ENCODE data around the gene TMEM184B.

TMEM184B gene

DNA sequence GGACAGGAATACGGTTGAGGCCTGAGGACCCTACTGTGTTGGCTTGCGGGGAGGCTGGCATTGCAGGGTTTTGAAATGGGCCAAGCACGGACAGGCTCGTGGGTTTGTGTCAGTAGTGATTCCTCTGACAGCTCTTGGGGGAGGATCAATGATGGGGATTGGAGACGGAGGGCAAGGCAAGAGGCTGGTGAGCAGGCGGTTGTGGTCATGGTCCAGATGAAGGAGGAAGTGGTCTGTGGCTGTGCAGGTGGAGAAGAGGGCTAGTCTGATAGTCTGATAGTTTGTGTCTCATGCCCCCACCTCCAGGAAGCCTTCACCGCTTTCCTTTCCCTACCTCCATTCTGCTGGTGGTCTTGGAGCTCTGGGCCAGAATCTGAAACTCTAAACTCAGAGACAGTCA, 68.0 kb downstream of the TMEM184B start:
- Histone ChIP-seq H3K27me3 (replicated peaks; ENCODE audit: control insufficient read depth, insufficient read depth, low read length) (no peaks in the 10 kb centered on the region), H3K4me3 (replicated peaks; ENCODE audit: low read depth, low read length) (no peak overlapping the region), H3K36me3 (ENCODE audit: control insufficient read depth, insufficient read depth, low read length) (no peaks in the 10 kb centered on the region)
- no peak for DNase-seq (ENCODE audit: extremely low read depth, insufficient read length)
- TF ChIP-seq, protein P1, sequence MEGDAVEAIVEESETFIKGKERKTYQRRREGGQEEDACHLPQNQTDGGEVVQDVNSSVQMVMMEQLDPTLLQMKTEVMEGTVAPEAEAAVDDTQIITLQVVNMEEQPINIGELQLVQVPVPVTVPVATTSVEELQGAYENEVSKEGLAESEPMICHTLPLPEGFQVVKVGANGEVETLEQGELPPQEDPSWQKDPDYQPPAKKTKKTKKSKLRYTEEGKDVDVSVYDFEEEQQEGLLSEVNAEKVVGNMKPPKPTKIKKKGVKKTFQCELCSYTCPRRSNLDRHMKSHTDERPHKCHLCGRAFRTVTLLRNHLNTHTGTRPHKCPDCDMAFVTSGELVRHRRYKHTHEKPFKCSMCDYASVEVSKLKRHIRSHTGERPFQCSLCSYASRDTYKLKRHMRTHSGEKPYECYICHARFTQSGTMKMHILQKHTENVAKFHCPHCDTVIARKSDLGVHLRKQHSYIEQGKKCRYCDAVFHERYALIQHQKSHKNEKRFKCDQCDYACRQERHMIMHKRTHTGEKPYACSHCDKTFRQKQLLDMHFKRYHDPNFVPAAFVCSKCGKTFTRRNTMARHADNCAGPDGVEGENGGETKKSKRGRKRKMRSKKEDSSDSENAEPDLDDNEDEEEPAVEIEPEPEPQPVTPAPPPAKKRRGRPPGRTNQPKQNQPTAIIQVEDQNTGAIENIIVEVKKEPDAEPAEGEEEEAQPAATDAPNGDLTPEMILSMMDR (IDR thresholded peaks at IDR 0.05; ENCODE audit: insufficient read depth, low read length, poor library complexity, severe bottlenecking): no peak

DNA sequence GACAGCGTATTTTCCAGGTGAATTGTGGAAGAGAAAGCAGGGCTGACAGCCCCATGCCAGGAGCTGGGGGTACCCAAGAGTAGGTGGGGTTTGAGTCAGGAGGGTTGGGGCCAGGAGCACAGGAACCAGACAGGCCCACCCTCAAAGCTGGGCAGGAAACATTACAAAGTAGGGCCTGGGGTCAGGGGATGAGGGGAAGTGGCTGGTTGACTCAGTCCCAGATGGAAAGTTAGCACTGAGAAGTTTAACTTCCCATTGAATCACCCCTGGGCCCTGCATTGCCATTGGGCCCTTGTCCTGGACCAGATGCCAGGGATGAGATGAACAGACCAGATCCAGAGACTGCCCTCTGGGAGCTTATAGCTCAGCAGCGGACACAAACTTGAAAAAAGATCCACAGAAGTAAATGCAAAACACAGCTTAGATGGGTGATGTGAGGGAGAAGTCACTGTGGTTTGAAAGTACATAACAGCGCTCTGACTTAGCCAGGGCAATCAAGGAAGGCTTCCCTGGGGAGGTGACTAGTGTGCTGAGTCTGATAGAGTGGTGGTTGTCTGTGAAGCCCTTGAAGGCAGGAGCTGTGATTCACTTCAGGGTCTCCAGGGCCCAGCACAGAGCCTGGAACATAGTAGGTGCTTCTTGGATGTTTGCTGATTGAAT, 68.8 kb downstream of the TMEM184B start:
- TF ChIP-seq, protein P1 (IDR thresholded peaks at IDR 0.05; ENCODE audit: insufficient read depth, low read length, poor library complexity, severe bottlenecking): no peak
- H3K36me3 ChIP-seq (ENCODE audit: control insufficient read depth, insufficient read depth, low read length): no peaks in the 10 kb centered on the region
- no peak overlapping the region for H3K4me3 ChIP-seq (replicated peaks; ENCODE audit: low read depth, low read length)
- no peak for DNase-seq (ENCODE audit: extremely low read depth, insufficient read length)
- H3K27me3 ChIP-seq (replicated peaks; ENCODE audit: control insufficient read depth, insufficient read depth, low read length): no peaks in the 10 kb centered on the region

DNA sequence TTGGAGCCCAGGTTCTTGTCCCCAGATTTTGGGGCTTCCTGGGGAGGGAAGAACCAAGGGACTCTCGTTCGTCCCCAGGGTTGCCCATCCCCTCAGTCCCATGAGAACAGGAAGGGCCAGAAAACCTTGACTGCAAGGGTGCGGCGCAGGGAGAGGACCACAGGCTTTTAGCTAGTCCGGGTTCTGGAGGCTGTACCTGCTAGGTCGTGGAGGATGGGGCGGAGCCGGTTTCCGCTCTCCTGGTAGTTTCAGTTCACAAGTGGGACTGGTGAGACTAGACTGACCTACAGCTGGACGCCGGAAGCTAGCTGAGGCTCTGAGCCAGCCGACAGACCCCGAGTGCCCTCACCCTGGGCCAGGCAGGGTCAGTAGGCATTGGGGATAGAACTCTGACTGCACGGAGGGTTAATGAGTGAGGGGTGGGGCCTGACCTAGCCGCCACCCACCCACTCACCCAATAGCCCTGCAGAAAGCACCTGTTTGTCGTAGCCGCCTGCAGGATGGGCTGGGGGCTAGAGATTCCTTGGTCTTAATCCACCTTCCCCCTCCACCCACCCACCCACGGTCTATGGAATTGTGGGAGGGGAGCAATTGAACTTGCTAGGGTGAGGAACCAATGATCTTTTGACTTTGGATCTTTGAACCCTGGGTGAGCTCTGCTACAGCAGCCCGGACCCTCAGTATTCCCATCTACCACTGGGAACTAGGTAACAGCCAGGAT, 69.6 kb downstream of the TMEM184B start:
- Histone ChIP-seq H3K4me3 (replicated peaks; ENCODE audit: low read depth, low read length) (peak overlapping the region; percentile 75), H3K27me3 (replicated peaks; ENCODE audit: control insufficient read depth, insufficient read depth, low read length) (no peaks in the 10 kb centered on the region), H3K36me3 (ENCODE audit: control insufficient read depth, insufficient read depth, low read length) (no peaks in the 10 kb centered on the region)
- DNase-seq (ENCODE audit: extremely low read depth, insufficient read length): peak; percentile 43
- TF ChIP-seq, protein P1 (IDR thresholded peaks at IDR 0.05; ENCODE audit: insufficient read depth, low read length, poor library complexity, severe bottlenecking): no peak

DNA sequence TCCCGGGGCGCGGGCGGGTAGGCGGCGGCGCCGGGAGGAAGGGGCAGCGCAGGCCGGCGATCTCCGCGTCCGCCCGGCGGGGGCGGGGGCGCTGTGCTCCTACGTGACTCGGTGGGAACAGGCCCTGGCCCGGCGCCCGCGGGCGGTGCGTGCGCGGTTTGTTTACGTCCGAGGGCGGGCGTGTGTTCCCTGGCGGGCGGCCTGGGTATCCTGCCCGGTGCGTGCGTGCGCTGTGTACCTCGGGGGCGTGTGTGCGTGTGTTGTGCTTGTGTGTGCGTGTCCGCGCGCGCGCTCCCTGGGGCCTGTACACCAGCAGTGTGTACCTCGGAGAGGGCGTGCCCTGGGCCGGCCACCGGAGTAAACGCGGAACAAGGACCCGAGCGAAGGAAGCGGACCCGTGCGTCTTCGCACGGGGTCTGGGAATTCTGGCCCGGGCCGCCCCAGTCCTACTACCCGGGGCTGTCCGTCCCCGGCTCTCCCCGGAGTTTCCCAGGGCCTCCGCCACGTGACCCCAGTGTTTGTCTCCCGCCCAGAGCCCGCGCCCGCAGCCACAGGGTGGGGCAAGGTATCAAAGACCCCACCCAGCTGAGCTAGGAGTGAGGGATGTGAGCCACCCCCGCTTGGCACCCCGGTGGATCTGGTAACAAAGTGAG, 70.2 kb downstream of the TMEM184B start:
- peak; percentile 74 for DNase-seq (ENCODE audit: extremely low read depth, insufficient read length)
- H3K36me3 ChIP-seq (ENCODE audit: control insufficient read depth, insufficient read depth, low read length): no peaks in the 10 kb centered on the region
- no peaks in the 10 kb centered on the region for H3K27me3 ChIP-seq (replicated peaks; ENCODE audit: control insufficient read depth, insufficient read depth, low read length)
- peak overlapping the region; percentile 75 for H3K4me3 ChIP-seq (replicated peaks; ENCODE audit: low read depth, low read length)
- TF ChIP-seq, protein P1 (IDR thresholded peaks at IDR 0.05; ENCODE audit: insufficient read depth, low read length, poor library complexity, severe bottlenecking): no peak

DNA sequence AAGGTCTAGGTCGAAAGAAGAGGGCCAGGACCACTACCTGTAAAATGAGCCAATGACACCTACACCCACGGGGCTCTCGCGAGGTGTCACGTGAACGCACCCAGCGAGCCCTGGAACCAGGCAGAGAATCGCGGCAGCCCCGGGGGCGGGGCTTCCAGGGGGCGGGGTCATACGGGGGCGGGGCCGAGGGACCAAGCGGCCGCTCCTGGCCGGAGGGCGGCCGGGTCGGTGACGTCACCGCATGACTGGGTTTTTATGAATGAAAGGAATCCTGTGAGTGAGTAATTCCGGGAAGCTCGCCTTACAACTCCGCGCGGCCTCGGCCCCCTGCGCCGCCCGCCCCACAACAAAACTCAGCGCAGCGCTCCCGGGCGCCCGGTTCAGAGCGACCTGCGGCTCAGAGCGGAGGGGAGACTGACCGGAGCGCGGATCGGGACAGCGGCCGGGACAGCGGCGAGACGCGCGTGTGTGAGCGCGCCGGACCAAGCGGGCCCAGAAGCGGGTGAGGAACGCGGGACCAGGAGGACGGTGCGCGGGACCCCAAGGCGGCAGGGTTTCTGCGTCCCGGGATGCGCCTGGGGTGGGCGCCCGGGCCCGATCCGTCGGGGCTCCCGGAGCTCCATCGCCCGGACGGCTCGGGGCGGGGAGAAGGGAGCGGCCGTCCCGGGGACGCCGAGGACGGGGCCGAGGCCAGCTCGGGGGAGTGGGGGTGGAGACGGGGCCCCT, 70.9 kb downstream of the TMEM184B start, which contains the start of gene MAFF:
Gene MAFF, plus strand, starts transcription at position 284 of the 726 bp plus-strand sequence. CDS start 11,860 bp downstream, outside the sequence.
- no peaks in the 10 kb centered on the region for H3K36me3 ChIP-seq (ENCODE audit: control insufficient read depth, insufficient read depth, low read length)
- DNase-seq (ENCODE audit: extremely low read depth, insufficient read length): peak; percentile 92
- peak within 1 kb of the TSS; percentile 75 for H3K4me3 ChIP-seq (replicated peaks; ENCODE audit: low read depth, low read length)
- H3K27me3 ChIP-seq (replicated peaks; ENCODE audit: control insufficient read depth, insufficient read depth, low read length): no peaks in the 10 kb centered on the region
- TF ChIP-seq, protein P1 (IDR thresholded peaks at IDR 0.05; ENCODE audit: insufficient read depth, low read length, poor library complexity, severe bottlenecking): no peak

All from GM06990 (cell line).